Fibroblast of peridontal ligament (primary cell): ENCODE data around the gene PRCC.
A peak's percentile ranks its signal among the peaks of the same experiment; 100 is the strongest.

ENCODE experiments used
- DNase-seq: peaks from one replicate; pipeline ENCODE4 v3.0.0-alpha.2; 2010; ENCODE audit errors: extremely low read depth

The PRCC gene, protein sequence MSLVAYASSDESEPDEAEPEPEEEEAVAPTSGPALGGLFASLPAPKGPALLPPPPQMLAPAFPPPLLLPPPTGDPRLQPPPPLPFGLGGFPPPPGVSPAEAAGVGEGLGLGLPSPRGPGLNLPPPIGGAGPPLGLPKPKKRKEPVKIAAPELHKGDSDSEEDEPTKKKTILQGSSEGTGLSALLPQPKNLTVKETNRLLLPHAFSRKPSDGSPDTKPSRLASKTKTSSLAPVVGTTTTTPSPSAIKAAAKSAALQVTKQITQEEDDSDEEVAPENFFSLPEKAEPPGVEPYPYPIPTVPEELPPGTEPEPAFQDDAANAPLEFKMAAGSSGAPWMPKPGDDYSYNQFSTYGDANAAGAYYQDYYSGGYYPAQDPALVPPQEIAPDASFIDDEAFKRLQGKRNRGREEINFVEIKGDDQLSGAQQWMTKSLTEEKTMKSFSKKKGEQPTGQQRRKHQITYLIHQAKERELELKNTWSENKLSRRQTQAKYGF

DNA sequence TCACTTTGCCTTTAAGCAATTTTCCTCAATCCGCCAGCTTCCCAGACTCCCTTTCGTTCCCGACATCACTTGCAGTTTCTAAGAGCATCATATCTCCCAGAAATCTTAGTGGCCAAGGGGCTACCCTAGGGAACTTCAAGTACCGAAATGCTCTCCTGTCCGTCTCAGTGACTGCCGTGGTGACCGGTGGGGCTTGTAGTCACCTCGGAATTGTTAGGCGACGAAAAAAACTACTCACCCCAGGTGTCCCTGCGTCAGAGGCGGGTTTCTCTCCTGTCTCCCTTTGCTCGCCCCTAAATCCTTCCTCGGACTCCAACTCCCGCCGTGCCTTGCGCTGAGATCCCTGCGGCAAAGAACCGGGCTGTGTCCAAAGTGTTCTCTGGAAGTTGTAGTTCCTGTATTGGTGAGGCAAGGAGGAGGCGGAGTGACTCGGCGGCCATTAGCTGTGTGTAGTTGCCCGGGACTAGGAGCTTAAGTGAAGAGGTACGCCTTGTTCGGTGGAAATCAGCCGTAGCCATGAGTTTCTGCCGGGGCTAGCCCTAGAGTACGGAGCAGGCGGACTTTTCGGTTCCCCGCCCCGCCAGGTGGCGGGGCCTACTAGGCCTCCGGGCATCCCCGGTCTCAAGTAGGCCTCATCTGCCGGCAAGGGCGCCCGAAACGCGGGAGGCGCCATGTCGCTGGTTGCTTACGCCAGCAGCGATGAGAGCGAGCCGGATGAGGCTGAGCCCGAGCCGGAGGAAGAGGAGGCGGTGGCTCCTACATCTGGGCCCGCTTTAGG is at the start of gene PRCC:
TSS of gene PRCC (plus strand) at position 435 of the 778 bp plus-strand sequence. CDS start at position 672, 237 bp downstream.
- DNase-seq = peak; percentile 100

DNA sequence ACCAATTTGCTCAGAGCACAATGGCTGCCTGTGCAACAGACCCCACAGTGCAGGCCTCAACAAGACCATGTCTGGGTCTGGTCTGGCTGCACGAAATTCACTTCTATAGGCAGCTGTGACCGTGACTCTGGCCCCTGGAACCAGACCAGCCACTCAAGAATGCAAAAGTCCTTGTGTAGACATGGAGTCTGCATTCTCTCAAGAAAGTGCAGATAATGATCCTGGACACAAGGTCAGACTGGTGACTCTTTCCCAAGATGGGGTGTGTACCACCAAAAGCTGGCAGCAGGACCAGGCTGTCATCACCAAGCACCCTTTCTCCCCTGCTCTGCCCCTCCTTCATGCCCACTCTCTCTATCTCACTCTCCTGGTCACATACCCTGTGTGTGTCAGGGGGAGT is 46.2 kb upstream of the PRCC start:
- DNase-seq = no peak

DNA sequence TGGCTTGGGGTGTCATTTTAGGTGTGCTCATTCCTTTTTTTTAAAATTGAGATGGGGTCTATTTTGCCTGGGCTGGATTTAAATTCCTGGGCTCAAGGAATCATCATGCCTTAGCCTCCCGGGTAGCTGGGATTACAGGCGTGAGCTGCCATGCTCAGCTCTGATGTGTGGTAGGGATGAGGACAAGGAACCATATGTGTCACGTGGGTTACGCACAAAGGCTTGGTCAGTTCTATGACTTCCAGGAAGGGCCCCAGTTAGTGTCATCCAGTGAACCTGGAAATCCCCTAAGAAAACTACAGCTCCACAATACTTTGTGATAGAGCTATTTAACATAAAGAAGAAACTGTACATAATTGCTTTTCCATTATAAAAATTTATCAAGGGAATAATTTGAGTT is 45.8 kb upstream of the PRCC start:
- no peak for DNase-seq

DNA sequence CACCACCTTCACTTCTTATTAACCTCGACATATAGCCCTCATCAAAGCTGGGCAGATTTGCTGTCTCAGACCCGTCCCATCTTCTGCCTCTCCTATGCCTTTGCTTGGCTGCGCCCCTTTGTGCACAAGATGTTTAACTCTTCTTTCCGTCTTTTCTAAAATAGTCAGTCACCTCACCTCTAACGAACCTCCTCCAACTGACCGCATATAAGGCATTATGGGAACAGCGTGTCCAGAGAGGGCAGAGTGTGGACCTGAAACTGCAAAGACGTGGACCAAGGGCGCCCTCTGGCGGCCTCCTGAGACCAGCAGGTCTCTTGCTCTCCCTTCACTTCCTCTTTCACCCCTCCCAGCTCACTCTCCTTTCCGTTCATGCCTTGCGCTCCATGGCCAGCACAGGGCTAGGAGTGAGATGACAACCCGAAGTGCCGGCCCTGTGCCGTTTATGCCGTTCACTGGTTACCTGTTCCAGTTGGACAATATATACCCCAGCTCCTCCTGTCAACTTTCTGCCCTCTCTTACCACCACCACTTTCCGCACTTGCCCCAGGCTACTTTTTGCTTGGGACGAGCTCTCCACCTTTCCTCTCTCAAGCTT is 41.6 kb upstream of the PRCC start:
- DNase-seq = peak; percentile 94

DNA sequence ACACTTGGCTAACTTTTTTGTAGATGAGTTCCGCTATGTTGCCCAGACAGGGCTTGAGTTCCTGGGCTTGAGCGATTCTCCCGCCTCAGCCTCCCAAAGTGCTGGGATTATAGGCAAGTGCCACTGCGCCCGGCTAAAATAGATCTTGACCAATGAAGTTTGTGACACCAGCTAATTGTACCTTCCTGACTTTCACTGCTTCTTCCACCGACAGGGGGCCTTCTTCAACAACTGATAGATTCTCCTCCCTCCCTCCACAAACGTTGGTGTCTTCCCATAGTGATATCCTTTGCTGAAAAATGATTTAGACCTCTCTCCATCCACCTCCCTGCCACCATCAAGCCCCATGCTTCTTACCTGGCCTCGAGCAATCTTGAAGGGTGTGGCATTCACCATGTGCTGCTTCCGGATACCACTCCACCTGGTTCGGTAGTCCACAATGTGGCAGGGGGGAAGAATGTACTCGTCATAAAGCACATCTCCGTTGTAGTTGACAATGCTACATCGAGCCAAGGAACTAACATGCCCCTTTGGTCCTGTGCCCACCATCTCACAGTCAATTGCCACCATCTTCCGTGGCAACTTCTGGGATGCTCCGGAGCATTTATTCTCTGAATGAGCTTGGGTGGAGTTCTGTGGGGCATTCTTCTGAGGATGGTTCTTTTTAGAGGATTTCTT is 40.6 kb upstream of the PRCC start:
- DNase-seq = peak; percentile 75

DNA sequence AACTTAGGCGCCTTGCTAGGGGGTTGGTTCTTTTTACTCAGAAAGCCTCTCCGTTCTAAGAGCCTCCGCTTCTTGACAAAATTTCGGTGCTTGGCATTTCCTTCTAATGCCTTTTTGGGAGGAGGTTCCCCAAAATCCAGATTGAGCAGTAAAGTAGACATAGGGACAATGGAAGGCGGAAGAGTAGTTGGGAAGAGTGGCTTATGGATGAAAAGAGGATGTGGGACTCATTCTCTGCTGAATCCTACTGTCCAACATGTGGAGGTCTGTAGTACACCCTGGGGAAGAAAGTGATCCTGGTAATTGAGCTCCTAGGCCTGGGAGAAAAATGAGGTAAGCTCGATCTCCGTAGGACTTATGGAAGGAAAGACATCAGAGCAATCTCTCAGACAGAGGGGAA is 39.8 kb upstream of the PRCC start:
- no peak for DNase-seq

DNA sequence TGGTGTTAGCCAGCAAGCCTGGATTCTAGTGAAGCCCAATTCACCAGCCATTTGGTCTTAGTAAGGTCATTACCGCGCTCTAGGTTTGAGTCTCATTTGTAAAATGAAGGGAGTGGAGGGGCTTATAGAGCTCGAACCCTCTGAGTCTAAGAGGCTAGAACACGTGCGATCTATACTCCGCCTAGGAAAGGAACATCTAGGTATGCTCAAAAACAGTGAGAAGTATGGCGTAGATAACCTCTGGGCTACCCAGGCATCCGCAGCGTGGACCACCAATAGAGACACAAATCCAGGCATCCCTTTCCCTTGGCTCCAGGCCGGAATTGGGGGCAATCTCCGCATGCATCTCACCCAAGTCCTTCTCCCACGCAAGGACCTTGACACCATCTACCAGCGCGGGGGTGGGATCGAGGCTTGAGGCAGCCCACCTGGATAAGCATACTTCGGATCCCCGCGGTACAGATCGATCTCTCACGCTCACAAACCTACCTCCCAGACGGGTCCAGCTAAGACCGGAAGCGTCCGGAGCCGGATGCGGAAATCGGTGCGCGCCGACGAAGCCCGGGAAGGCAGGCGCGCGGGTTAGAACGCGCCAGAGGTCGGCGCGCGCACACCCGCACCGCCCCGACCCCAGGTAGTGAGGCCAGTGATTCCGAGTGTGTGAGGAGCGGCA is 39.3 kb upstream of the PRCC start, which contains the start of gene METTL25B:
TSS of gene METTL25B (plus strand) at position 544 of the 673 bp plus-strand sequence. CDS start 636 bp downstream, outside the sequence.
- peak; percentile 74 for DNase-seq

DNA sequence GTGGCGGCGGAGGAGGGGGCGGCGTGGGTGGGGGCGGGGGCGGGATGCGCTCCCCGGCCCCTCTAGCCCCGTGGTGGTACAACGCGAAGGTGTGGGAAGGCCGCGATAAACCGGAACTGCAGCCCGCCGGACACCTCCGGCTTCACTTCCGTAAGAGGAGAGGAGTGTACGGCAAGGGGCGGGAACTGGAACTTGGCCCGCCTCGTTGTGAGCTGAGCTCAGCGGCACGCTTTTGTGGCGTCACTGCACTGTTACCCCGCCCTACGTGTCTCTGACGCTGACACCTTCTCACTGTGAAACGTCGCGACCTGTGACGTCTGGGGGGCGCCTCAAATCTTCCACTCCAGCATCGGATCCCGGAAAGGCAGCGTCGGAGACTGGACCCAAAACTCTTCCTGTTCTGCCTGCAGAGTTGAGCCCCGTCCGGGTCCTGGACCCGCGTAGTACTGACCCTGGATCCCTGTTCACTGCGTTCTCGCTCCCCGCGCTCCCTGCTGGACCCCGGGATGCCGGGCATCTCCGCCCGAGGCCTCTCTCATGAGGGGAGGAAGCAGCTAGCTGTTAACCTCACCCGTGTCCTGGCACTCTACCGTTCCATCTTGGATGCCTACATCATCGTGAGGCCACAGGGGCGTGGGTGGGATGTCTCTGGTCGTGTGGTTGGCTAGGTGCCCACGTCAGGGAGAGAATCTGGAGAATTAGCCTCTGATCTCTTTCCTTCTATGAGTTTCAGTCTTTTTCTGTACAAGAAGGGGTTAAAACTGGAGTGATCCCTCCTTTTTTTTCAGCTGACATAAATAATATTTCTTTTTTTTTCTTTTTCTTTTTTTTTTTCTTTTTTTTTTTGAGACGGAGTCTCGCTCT is 38.5 kb upstream of the PRCC start, which contains the start of gene ISG20L2:
TSS of gene ISG20L2 (minus strand) at position 168 of the 864 bp plus-strand sequence. CDS start 1,114 bp downstream, outside the sequence.
- peak; percentile 98 for DNase-seq

DNA sequence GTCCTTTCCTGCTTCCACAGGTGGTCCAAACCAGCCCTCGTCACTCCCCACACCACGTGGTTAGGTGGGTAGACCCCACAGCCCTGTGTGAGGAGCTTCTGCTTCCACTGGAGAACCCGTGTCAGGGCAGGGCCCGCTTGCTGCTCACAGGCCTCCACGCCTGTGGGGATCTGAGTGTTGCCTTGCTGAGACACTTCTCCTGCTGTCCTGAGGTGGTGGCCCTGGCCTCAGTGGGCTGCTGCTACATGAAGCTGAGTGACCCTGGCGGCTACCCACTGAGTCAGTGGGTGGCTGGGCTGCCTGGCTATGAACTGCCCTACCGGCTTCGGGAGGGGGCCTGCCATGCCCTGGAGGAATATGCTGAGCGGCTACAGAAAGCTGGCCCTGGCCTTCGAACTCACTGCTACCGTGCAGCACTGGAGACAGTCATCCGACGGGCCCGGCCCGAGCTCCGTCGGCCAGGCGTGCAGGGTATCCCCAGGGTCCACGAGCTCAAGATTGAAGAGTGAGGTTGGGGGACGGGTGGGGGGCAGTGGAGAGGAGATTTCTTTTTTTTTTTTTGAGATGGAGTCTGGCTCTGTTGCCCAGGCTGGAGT is 33.2 kb upstream of the PRCC start:
- no peak for DNase-seq

DNA sequence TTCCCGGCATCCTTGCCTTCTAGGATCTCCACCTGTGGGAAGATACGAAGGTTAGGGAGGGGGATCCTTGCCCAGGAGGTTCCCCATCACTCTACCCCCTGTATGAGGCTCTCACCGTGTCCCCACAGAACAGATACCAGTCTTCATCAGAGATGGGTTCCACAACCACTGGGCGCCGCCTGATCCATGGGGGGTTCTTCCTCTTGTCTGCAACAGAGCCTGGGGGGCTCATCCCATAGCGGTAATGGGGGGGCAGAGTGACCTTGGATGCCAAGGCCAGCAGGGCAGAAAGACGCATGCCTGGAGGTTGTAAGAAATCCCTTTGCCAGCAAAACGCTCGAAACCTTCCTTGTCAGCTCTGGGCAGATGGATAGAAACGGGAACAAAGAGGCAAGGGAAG is 28.9 kb upstream of the PRCC start:
- no peak for DNase-seq

DNA sequence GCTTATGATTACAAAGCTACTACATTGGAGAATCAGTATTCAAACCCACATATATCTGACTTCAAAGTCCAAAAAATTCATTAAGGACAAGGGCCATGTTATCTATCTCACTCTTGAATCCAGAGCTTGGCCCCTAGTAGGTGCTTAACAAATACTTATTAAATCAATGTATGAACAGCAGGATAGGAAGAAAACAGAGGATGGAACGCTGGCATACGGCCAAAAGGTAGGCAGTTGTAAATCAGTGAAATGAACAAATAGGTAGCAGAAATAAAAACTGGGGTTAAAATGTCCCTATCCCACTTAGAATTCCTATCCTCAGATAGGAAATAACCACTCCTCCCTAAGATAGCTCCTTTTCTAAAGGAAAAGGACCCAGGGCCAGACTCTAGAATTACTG is 28.4 kb upstream of the PRCC start:
- DNase-seq = no peak

DNA sequence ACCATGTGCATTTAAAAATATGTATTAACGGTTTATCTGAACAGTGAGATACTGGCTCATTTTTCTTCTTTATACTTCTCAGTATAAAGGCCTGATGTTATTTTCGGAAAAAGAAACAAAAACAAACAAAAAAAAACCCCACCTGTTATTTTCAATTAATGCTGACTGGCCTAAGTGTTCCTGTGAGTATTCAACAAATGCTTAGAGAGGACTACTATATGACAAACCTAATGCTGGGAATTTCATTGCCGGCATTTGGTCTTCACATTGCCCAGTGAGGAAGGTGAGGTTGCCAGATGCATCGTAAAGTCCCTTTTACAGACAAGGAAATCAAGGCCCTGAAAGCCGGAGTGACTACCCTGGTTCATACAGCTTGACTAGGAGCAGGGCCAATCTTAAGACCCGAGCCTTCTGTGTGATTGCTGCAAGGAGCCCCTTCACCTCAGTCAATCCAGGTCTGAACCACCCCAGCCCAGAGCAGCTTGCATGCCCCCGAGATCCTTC is 27.0 kb upstream of the PRCC start:
- DNase-seq = no peak

DNA sequence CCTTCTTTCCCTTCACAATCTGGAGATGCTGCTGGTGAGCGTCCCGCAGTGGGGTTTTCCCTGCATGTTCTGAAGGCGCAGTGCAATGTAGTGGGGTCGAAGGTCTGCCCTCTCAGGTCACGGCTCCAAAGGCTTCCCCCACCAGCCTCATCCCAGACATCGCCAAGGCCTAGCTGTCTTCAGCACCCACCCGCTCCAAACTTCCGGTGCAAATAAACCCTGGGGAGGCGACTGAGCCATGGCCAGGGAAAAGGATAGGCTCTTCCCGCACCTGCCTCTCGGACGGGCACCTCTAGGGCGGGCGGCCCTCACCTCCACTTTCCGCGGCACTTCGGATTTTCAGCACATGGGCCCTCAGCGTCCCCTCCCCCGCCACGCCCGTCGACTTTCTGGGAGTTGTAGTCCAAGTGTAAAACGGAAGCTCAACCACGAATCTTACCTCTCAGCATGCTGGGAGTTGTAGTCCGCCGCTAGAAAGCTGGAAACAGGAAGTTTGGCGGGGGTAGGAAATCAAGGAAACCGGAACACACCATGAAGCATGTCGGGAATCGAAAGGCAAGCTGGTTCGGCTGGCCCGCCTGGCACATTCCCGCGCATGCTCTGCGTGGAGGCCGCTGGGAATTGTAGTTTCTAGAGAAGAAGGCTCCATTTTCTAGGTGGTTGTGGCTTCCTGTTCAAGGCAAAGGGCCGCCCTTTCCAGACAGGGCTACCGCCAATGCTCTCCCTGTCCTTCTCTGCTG is 26.4 kb upstream of the PRCC start, which contains the start of gene MRPL24:
TSS of gene MRPL24 (minus strand) at position 348 of the 740 bp plus-strand sequence. CDS start 2,384 bp downstream, outside the sequence.
- peak; percentile 99 for DNase-seq

DNA sequence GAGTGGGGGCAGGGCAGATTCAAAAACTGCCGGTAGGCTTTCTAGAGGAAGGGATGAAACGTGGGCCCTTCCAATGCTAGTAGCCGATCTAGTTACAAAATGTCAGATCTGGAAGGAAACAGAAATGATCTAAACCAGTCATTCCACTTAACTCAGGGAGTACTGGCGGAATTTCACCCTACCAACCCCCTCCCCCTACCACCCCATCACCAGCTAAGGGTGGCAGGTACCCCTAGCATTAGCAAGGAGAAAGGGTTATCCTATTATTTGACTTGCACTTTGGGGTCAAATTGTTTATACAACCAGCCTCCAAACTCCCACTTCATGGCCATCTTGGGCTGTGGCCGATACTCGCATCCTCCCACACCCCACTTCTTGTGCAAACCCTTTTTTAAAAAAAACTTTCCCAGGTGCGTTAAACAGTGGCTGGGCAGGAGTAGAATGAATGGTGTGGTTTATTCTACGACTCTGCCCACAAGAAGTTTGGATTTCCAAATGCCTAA is 25.8 kb upstream of the PRCC start:
- DNase-seq = no peak

DNA sequence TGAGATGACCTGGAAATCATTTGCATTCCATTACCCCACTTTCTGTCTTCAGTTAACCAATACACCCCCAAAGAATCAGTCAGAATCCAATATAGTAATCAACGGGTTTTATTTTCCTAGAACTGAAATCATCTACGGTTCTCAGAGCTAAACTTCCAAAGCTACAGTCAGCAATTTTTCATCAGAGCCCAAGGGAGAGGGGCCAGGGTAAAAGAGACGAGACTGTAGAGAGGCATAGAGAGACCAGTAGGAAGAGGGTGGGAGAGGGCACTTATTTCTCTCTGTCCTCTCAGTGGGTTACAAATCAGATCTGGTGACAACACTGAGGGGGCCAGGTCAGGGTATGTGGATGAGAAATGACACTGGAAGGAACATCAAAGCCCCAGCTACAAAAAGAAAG is 25.3 kb upstream of the PRCC start:
- DNase-seq = no peak

DNA sequence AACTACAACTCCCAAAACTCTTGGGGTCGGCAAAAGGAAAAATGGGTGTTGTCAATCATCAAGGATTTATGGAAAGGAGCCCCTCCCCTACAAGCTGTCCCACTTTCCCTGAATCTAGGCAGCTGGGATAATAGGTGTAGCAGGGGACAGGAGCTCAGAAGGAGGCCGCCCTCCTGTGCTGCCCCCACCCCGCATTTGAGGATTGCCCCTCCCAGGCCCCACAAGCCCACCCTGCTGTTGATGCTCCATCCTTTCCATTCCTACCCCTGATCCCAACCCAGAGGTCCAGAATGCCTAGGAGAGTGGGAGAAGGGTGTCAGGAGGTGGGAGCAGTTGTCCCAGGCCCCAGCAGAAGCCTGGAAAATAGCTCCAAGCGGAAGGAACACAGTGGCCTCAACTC is 24.5 kb upstream of the PRCC start:
- no peak for DNase-seq

DNA sequence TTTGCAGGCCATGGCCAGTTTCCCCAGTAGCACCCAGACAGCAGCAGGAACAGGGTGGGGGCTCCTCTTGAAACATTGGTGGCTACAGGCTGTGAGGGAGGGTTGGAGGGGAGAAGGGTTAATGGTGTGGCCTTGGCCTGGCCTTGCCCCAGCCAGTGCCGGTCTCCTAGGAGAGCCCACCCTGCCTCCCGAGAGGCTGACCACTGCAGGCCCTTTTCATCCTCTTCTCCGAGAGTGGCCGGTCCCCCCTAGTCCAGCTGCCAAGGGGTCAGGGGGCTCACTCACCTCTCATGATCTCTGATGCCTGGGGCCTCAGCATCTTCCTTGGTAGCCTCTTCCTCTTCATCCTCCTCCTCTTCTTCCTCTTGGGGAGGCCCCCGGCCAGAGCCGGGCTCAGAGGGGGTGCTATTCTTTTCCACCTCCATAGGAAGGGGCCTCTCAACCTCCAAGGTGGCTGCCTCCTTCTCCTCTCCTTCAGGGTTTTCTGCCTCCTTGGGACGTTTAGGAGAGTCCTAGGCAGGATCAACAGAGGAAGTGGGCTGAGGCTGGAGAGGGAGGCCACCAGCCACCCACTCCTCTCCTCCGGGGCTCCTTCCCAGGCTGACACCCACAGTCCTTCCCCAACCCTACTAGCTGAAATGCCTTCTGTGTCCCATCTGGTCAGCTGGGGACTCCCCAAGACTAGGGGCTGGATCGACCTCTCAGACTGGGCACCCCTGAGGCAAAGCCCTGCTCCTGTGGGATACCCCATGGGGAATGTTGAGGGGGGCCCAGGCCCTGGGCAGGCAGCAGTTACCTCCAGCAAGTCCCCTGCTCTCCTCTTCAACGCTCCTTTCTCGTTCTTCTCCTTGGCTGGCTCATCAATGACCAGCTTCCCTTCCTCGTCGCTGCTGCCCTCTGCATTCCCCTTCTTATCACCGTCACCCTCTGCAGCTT is 23.7 kb upstream of the PRCC start:
- no peak for DNase-seq
